GM18907 (cell line): Measurements from ENCODE around the gene GABRB3.
"Not testable (repeated sequence)": the region's sequence is repeated elsewhere in the genome, so short reads cannot be mapped to it uniquely, and the experiment has no call there.

ENCODE experiments used
- ATAC-seq: cut with Tn5 transposase; IDR thresholded peaks from one replicate; pipeline ENCODE4 v1.9.1; 2021; ENCODE audit warnings: mild to moderate bottlenecking, moderate library complexity; ENCODE audit not compliant: unreplicated experiment

Gene GABRB3

DNA sequence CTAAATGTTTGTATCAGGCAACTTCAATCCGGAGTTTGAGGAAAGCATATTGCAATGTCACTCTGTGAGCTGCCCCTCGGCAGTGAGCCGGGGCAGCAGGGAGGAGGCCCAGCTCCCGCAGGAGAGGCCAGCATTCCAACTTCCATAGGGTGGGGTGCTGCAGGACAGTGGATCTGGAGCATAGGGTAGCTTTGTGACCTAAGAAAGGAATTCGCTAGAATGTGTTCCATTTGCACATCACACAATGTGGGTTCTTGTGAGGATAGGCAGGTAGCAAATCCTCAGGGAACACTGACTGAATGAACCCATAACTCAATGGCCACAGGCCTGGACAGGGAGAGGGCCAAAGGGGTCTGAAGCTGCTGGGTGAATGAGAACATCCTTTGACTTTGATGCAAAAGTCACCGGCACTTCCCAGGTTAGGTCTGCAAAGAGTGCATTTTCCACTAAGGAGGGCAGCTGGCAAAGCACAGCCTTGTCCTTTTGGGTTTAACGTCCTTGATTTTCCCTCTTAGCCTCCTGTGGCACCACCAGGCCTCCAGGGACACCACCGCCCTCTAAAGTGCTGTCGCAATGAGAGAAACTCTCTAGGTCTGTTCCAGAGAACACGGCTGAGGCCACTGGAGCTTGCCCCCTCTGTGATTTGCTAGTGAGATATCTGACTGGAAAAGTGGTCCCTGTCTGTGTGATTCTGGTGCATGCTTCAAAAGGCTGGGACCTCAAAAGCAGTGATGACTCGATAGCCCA, 36.2 kb downstream of the GABRB3 start:
- ATAC-seq: no peak

DNA sequence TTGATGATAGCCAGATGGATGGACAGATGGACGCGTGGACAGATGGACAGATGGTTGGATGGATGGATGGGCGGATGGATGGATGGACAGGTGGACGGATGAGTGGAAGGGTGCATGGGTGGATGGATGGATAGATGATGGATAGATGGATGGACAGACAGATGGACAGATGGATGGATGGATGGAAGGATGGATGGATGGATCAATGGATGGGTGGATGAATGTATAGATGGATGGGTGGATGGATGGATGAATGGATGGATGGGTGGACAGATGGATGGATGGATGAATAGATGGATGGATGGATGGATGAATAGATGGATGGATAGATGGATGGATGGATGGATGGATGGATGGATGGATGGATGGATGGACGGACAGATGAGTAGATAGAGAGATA, 40.9 kb downstream of the GABRB3 start:
- no peak for ATAC-seq

DNA sequence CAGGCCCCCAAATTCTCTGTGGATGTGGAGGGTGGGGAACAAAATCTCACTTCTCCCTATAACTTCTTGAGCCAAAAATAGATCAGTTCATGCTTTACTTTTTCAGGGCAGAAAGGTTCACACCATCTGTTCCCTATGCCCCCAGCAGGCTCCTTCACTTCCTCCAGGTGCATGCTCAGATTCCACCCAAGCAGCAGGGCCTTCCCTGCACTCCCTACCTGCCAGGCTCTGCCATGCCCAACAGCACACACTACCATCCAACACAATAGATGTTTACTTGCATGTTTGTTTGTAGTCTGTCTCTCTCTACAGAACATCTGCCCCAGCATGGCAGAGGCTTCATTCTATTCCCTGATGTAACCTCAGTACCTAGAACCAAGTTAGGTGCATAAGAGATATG, 43.3 kb downstream of the GABRB3 start:
- ATAC-seq: no peak

DNA sequence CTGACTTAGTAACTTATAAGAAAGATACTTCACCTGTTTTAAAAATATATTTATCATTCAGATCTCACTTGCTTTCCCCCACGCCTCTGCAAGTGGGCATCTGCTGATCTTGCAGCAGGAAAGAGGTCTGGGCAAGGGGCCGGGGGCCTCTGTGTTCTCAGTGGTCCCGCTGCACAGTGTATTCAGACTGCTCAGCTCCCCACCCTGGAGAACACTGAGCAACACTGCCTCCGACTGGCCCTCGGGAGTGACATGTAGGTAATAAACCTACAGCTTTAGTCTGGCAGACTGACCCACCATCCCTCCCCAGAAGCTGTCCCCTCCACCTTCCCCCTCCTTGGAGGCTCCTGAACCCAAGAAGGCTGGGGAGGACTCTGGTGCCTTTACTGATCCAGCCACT, 43.8 kb downstream of the GABRB3 start:
- no peak for ATAC-seq

DNA sequence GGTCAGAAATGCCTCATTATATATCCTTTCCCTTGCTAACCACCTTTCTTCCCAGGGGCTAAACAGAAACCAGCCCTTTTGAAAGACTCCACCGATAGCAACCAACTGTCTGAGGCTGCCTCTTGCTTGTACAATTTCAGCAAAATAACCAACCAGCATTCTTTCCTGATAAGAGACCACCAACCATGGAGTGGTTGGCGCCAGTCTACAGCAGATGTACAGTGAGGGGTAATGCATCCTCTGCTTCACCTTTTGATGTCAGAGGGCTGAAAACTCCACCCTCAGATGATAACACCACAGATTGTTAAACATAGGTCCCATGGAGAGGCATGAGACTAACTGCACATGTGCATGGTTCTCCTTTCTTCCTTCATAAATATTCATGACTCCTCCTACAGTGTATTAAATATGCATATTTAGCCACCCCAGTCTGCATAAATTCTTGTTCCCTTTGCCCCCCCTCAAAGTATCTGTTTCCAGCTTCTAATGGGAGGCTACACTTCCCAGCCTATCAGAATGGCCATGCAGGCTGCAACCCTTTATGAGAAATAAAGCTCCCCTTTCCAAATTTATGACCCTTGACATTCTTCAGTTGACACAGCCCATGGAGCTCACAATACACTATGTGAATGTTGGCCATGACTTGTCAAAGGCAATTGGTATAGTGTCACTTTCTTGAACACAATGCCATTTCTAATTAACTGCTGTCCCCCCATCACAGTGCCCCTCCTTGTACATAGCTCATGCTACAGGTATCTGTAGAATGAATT, 48.3 kb downstream of the GABRB3 start:
- no peak for ATAC-seq

DNA sequence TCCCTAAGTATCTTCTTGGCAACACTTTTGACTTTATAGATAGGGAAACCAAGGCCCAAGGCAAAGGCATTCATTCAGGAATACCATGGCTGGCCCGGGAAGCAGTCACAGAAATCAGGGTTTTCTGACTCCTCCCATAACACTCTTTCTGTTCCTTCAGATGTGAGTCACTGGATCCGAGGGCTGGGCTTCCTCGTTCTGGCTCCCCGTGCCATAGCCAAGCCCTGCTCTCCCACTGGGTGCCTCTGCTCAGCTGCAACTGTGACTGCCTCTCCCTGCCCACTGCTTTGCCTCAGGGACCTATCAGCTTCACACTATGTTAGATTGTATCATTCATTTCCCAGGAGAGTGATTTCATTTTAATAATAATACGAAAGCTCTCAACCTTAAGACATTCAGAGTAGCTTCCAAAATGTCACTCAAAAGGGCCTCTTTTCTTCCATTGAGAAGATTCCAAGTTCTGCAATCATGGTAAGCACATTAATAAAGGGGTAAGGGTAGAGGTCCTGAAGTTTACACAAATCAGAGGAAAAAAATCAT, 50.2 kb downstream of the GABRB3 start:
- no peak for ATAC-seq

DNA sequence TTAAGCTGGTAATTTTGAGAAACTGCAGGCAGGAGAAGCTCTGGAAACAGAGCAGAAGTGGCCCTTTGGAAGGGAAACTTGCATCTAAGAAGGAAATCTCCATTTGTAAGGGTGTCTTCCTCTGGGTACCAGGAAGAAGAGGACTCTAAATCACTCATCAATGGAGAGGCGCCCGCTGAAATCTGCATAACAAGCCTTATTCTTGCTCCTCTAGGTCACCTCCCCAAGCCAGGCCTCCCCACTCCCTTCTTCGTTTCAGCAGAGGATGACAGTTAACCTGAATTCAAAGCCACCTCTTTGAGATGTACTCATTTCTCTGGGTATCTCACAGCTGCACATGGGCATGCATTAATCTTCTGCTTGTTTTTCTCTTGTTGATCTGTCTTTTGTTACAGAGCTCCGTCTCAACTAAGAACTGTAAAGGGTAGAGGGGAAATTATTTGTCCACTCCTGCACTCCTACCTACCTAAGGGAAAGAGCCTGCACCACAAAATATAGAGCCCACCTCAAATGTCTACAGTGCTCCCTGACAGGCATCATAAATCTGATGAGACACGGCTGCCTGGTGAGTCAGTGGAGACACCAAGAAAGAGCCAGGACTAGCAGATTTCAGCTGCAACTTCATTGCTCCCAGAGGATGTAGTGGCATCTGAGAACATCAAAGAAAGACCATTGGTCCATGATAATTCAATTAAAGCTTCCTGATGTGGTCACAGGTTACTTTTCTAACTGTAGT, 51.5 kb downstream of the GABRB3 start:
- no peak for ATAC-seq

DNA sequence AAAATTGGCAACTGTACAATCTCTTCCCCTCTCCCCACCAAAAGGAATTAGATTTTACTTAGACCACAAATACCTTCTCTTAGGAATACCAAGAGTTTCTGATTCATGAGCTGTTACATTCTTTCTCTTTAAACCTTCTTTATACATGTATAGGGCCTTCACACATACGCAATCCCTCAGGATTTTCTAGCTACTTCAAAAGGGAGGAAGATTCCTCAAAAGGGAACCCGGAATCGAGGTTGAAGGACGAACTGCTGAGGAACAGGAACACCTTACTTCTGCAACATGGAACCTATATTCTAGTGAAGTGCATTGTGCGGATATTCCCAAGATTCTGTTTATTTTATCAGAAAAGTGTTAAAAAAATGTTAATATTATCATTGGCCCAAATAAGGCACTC, 52.3 kb downstream of the GABRB3 start:
- ATAC-seq: no peak

DNA sequence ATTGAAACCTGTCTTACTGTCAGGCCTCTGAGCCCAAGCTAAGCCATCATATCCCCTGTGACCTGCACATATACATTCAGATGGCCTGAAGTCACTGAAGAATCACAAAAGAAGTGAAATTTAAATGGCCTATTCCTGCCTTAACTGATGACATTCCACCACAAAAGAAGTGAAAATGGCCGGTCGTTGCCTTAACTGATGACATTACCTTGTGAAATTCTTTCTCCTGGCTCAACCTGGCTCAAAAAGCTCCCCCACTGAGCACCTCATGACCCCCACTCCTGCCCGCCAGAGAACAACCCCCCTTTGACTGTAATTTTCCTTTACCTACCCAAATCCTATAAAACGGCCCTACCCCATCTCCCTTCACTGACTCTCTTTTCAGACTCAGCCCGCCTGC, 53.0 kb downstream of the GABRB3 start:
- ATAC-seq: not testable (repeated sequence)

DNA sequence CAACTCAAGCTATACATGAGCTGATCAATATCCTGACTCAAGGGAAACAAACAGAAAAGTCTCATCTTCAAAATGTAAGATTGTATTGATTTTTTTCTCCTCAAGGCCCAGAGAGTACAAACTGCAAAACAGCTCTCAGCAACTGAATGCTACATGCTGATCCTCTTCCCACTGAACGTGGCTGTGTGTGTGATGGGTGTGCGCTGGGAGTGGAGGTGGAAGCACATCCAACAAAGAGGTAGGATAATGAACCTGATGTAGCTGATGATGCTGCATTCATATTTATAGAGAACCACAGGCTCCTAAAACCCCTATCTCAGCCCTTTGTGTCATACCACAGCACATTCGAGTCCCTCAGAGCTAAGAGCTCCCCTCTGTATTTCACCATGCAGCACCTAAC, 56.8 kb downstream of the GABRB3 start:
- ATAC-seq: no peak

DNA sequence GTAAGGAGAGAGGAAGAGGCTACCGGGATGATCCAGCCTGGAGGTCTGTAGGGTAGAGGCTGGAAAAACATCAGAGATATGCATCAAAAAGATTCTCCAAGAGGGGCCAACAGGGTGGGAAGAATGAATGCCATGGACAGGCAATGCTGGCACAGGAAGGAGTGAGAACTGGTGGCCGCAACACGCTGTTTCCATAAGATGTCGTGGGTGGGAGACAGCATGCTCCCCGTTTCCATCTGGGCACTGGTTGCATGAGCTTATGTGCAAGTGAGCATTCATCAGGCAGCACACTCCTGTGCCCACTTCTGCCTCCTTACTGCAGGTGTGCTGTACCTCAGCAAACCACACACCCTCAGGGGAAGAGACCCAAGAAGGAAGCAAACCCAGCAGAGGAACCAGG, 59.4 kb downstream of the GABRB3 start:
- ATAC-seq: no peak

DNA sequence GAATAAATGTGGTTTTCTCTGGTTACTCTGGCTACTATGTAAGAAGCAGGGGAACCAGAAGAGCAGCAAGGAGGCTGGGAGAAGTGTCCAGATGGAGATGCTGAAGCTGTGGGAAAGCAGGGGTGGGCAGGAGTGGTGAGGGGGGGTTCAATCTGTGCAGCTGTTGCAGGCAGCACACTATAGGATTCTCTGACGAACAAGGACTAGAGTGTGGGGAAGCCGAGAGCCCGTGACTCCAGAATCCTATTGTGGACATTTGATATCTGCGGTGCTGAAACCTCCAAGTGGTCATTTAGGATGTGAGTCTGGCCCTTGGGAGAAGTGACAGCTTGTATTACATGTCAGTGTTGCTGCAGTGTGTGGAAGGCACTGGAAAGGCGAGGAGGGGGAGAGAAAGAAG, 60.5 kb downstream of the GABRB3 start:
- no peak for ATAC-seq

DNA sequence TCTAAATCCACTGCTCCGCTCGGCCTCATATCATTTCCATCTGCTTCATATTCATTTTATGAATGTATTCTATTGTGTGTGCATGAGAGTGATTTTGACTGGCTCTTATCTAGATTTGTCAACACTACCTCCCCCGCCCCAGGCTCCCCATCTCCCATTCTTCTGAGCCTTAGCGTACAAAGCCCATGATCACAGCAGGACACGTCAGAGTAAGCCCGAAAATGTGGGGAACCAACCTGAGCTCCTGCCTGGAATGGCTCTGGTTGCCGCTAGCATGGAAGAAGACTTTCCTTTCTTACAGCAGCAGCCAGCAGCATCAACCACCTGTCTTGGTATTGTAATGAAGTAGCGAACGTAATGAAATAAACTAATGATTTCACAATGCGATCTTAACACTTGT, 61.4 kb downstream of the GABRB3 start:
- no peak for ATAC-seq

DNA sequence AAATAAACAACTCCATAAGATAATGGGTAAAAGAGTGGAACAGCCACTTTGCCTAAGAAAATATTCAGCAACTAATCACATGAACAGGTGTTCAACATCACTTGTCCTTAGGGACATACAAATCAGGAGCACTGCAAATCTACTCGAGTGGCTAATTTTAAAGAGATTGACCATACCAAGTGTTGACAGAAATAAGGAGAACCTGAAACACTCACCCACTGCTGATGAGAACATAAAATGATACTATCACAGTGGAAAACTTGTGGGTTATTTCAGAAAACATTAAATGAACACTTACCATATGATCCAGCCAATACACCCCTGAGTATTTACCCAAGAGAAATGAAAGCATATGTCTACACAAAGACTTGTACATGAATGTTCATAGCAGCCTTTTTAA, 70.5 kb downstream of the GABRB3 start:
- ATAC-seq: no peak

DNA sequence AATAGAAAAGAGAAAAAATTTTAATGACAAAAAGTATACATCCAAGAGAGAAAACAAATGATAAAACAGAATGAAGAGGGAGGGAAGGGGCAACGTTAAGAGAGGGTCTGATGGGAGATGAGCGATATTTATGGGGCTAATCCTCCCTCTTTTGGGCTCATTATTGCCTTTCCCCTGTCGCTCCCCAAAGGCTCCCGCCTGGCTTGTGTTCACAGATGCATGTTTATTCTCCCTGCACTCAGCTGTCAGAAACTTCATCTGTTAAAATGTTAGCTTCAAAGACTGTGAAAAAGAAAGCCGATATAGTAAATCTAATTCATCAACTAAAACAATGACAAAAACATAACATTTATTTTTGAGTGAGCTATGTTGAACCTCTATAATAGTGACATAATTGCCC, 74.3 kb downstream of the GABRB3 start:
- ATAC-seq: no peak

DNA sequence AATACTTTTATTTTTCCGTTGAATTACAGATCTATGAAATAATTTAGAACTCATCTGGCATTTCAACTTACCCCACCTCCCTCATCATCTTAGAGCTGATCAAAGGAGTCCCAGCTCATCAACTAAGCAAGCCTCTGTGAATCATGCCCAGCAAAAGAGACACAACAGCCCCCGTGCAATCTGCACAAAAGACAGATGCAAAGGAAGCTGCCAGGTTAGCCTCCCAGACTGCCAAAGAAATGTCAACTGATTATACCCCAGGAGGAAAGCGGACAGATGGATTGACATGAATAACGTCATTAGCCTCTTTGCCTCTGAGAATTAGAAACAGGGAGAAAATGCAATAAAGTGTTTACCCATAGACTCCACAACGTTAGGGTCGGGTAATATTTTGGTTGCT, 75.0 kb downstream of the GABRB3 start:
- no peak for ATAC-seq

DNA sequence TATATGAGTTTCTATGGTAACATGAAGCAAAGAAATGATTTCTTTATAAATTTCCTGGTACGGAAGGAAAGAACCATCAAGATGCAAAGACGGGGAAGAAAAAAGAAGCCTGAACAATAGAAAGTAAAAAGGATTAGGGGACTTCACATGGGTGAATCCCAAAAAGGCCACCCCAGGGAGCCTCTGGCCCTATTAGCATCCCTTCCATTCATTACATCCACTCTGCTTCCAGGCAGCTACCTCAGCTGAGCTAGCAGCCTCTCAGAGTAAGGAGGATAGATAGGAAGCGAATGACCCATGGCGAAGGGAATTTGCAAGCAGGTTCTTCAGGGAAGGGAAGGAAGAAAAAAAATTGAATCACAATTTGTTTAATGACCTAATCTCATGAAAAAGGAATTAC, 81.6 kb downstream of the GABRB3 start:
- ATAC-seq: no peak

DNA sequence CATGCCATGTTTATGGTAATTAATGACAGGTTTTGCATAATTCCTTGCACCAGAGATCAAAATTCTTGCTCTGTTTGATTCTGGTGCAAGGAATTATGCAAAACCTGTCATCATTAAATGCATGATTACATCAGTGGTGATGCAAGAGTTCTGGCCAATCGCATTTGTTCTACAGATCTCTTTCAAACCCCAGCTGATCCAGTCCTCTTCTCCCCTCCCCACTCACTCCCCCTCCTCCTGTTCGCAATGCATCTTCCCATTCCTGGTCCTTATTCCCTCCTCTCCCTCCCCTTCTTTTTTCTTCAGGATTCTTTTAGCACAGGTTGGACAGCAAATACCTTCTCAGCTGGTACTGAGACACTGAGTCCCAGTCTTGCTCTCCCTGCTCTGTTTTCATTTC, 82.1 kb downstream of the GABRB3 start:
- ATAC-seq: no peak

DNA sequence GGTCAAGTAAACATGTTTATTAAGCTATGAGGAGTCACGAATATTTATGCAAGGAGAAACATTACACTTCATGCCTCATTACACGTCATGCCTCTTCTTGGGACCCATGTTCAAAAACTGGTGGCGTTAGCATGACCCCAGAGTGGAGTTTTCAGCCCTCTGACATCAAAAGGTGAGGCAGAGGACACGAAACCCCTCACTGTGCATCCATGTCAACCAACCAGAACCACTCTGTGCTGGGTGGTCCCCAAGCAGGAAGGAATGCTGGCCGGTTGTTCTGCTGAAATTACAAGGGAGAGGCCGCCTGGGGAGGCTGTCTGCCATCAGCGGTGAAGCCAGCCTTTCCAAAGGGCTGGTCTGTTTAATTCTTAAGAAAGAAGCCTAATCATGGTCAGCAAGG, 83.4 kb downstream of the GABRB3 start:
- ATAC-seq: no peak

DNA sequence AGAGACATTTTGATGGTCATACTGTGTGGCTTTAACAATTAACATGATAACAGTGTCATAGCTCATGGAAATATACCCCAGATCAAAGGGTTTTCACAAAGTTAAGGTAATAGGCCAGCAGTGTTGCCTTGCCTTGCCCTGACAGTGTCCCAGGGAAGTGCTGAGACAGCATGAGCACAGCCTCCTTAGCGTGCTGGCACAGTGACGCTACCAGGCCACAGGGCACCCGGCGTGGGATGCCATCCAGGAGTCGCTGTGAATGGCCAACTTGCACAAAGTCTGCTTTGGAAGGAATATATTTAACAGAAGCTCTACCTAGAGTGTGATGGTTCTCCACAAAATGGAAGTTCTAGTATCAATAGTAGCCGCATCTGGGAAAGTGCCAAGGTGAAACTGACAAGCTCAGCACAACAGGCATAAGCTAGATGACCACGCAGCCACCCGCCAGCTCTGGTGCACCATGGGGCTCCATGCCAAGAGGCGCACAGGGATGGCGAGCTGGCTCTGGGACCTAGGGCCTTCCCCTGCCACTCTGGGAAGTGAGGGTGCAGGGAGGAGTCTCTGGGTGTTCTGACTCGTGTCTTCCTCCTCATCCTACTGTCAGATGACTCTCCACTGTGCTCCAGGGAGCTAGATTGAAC, 86.2 kb downstream of the GABRB3 start:
- ATAC-seq: no peak

DNA sequence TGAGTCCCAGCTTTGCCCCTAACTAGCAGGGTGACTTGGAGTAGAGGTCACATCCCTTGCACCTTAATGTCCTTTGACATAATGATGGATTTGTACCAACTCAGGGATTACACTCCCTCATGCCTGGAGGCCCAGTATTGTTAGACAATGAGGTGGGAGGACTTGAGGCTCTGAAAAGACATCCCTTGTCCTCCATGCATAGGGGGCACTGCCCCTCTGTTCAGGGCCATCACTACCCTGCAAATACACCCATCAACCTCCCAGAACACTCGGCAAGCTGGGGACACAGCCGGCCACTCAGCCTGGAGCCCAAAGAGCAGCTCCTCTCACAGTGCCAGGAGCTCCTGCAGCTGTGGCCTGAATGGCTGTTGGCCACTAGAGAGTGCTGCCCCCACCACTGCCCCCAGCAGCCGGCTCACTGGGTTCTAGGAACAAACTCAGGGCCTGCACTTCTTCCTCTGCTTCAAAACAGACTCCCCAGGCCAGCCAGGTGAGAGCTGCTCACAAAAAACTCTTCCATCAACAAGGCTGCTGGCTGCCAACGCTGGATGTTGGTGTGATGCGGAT, 90.2 kb downstream of the GABRB3 start:
- no peak for ATAC-seq
